Keratinocyte (primary cell): Measurements from ENCODE around the gene P4HA3. TPM values are rescaled to one million over a fixed set of nuclear protein-coding genes. Genes with fewer than 3 reads are reported as not detected.

Experiments used
- DNase-seq: peaks from one replicate; pipeline ENCODE4 v3.0.0-alpha.2; 2011; ENCODE audit warnings: low read depth, missing footprints, low spot score
- FAIRE-seq: peaks from 2 replicates; lab custom pipeline; 2011; peaks lifted over from hg19 to GRCh38; lab: Jason Lieb, UNC
- H2AFZ ChIP-seq: 2 replicates; pipeline ENCODE4 v1.6.0; 2012; ENCODE audit warnings: low read length, control low read depth, inconsistent platforms; ENCODE audit not compliant: control insufficient read depth
- H3K27ac ChIP-seq: 2 replicates; pipeline ENCODE4 v1.5.1; 2011; ENCODE audit warnings: low read length; ENCODE audit not compliant: control insufficient read depth, insufficient read depth
- H3K27me3 ChIP-seq: 3 replicates; pipeline ENCODE4 v1.6.0; 2011; ENCODE audit warnings: low read length; ENCODE audit not compliant: control insufficient read depth, insufficient read depth; ENCODE audit errors: extremely low read depth
- H3K36me3 ChIP-seq, 2 experiments: 2 replicates in 1 of 2; 3 replicates in 1 of 2; pipeline ENCODE4 v1.5.1; 2011; ENCODE audit warnings: low read length in 2 of 2, mild to moderate bottlenecking in 1 of 2; ENCODE audit not compliant: control insufficient read depth in 2 of 2, insufficient read depth in 2 of 2; ENCODE audit errors: extremely low read depth in 1 of 2
- H3K4me1 ChIP-seq: 3 replicates; pipeline ENCODE4 v1.5.1; 2011; ENCODE audit warnings: low read length; ENCODE audit not compliant: control insufficient read depth, insufficient read depth; ENCODE audit errors: extremely low read depth
- H3K4me2 ChIP-seq: 3 replicates; pipeline ENCODE4 v1.6.0; 2011; ENCODE audit warnings: low read depth, low read length; ENCODE audit not compliant: control insufficient read depth, insufficient read depth; ENCODE audit errors: extremely low read depth
- H3K4me3 ChIP-seq, 3 experiments: fragments of 200-600 bp in 1 of 3; sonication (generic) in 1 of 3; 2 replicates in 2 of 3; 3 replicates in 1 of 3; pipeline ENCODE4 v1.5.1; 2011 to 2016; ENCODE audit warnings: low read length in 3 of 3, mild to moderate bottlenecking in 3 of 3, control low read depth in 2 of 3, inconsistent platforms in 1 of 3, low read depth in 1 of 3, mixed read lengths in 1 of 3, mixed run types in 1 of 3, moderate library complexity in 1 of 3; ENCODE audit not compliant: control insufficient read depth in 2 of 3, insufficient read depth in 2 of 3; ENCODE audit errors: extremely low read depth in 1 of 3
- H3K79me2 ChIP-seq: 2 replicates; pipeline ENCODE4 v1.6.0; 2012; ENCODE audit warnings: low read length; ENCODE audit not compliant: control insufficient read depth, insufficient read depth
- H3K9ac ChIP-seq: 3 replicates; pipeline ENCODE4 v1.6.0; 2011; ENCODE audit warnings: low read length; ENCODE audit not compliant: control insufficient read depth, insufficient read depth; ENCODE audit errors: extremely low read depth
- H3K9me1 ChIP-seq: 3 replicates; pipeline ENCODE4 v1.6.0; 2011; ENCODE audit warnings: low read length; ENCODE audit not compliant: control insufficient read depth, insufficient read depth; ENCODE audit errors: extremely low read depth
- H3K9me3 ChIP-seq: 2 replicates; pipeline ENCODE4 v1.5.1; 2012; ENCODE audit warnings: low read depth, low read length; ENCODE audit not compliant: control insufficient read depth
- H4K20me1 ChIP-seq: 3 replicates; pipeline ENCODE4 v1.6.0; 2011; ENCODE audit warnings: low read length; ENCODE audit not compliant: control insufficient read depth, insufficient read depth; ENCODE audit errors: extremely low read depth
- EZH2 ChIP-seq: IDR thresholded peaks from one replicate; pipeline ENCODE4 v1.6.1; 2012; ENCODE audit warnings: inconsistent platforms, mild to moderate bottlenecking, low read length, moderate library complexity
- dilution Hi-C: fragments of 300-500 bp; cut with MboI; formaldehyde crosslinking; loops from one replicate; pipeline ENCODE4 v1.7.0; 2020; ENCODE audit warnings: low sequenced_read_pairs; ENCODE audit not compliant: extremely low pct_ligation_motif_present
- polyA plus RNA-seq, 5 experiments: library from polyadenylated mRNA; depleted of rRNA in 3 of 5; stranded (reverse) in 3 of 5; stranded (forward) in 1 of 5; unstranded in 1 of 5; fragments of >200 nt; gene quantifications; 1 replicate in 1 of 5; 2 replicates in 3 of 5; 3 replicates in 1 of 5; pipeline versions ENCODE4 v1.2.1 to v1.2.3, GENCODE V29; 2011 to 2012; ENCODE audit warnings: missing spikeins in 2 of 5, low read depth in 1 of 5, low replicate concordance in 1 of 5
- TF ChIP-seq, protein P1 (sequence below), 3 experiments: IDR thresholded peaks in 1 of 3; conservative IDR thresholded peaks in 1 of 3; optimal IDR thresholded peaks in 1 of 3; 2 replicates in 2 of 3; 3 replicates in 1 of 3; pipeline versions ENCODE3 to v1.5.1; 2011; ENCODE audit warnings: low read length in 3 of 3, mild to moderate bottlenecking in 3 of 3, moderate library complexity in 2 of 3, control low read depth in 1 of 3, inconsistent platforms in 1 of 3; ENCODE audit not compliant: insufficient read depth in 2 of 3; ENCODE audit errors: extremely low read depth in 1 of 3

P4HA3 gene
- polyA plus RNA-seq, 1 donor (not counting 4 experiments of a cell fraction or from before 2014, with no cell fraction given): 0.14 TPM

- no peak overlapping the region for H3K9ac ChIP-seq
- dilution Hi-C loops: no loop called here
- no peak for FAIRE-seq
- H3K4me1 ChIP-seq: peaks cover 10% of the 10 kb centered on the region
- H4K20me1 ChIP-seq: no peaks in the 10 kb centered on the region
- H3K9me1 ChIP-seq: no peaks in the 10 kb centered on the region
- no peaks in the 10 kb centered on the region for H3K36me3 ChIP-seq
- no peaks in the 10 kb centered on the region for H3K27me3 ChIP-seq
- no peak overlapping the region for H2AFZ ChIP-seq
- H3K4me3 ChIP-seq: no peak overlapping the region
- no peaks in the 10 kb centered on the region for H3K9me3 ChIP-seq
- H3K27ac ChIP-seq: no peak overlapping the region
- H3K4me2 ChIP-seq: no peak overlapping the region
- TF ChIP-seq, protein P1, sequence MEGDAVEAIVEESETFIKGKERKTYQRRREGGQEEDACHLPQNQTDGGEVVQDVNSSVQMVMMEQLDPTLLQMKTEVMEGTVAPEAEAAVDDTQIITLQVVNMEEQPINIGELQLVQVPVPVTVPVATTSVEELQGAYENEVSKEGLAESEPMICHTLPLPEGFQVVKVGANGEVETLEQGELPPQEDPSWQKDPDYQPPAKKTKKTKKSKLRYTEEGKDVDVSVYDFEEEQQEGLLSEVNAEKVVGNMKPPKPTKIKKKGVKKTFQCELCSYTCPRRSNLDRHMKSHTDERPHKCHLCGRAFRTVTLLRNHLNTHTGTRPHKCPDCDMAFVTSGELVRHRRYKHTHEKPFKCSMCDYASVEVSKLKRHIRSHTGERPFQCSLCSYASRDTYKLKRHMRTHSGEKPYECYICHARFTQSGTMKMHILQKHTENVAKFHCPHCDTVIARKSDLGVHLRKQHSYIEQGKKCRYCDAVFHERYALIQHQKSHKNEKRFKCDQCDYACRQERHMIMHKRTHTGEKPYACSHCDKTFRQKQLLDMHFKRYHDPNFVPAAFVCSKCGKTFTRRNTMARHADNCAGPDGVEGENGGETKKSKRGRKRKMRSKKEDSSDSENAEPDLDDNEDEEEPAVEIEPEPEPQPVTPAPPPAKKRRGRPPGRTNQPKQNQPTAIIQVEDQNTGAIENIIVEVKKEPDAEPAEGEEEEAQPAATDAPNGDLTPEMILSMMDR (optimal IDR thresholded peaks at IDR 0.05 in 1 of 3, IDR thresholded peaks at IDR 0.05 in 1 of 3, conservative IDR thresholded peaks at IDR 0.05 in 1 of 3; ENCODE audit: extremely low read depth in 1 of 3, insufficient read depth in 2 of 3, low read length in 3 of 3): no peak
- TF ChIP-seq EZH2: no peak
- H3K79me2 ChIP-seq: no peaks in the 10 kb centered on the region
- no peak for DNase-seq
Measured at GRCh38 chr11:74282914-74283371, 28.5 kb downstream of the P4HA3 start.

GRCh38 chr11:74282421-74282820, 29.0 kb downstream of the P4HA3 start:
- no peak for DNase-seq
- dilution Hi-C loops: no loop called here
- Histone ChIP-seq H3K79me2 (no peaks in the 10 kb centered on the region), H3K36me3 (no peaks in the 10 kb centered on the region), H3K4me2 (no peak overlapping the region), H3K9me1 (no peaks in the 10 kb centered on the region), H3K27ac (no peak overlapping the region), H4K20me1 (no peaks in the 10 kb centered on the region), H3K4me3 (no peak overlapping the region), H3K4me1 (peaks cover 9% of the 10 kb centered on the region), H3K27me3 (no peaks in the 10 kb centered on the region), H3K9ac (no peak overlapping the region), H2AFZ (no peak overlapping the region), H3K9me3 (no peaks in the 10 kb centered on the region)
- no peak for FAIRE-seq
- TF ChIP-seq, protein P1 (optimal IDR thresholded peaks at IDR 0.05 in 1 of 3, IDR thresholded peaks at IDR 0.05 in 1 of 3, conservative IDR thresholded peaks at IDR 0.05 in 1 of 3; ENCODE audit: extremely low read depth in 1 of 3, insufficient read depth in 2 of 3, low read length in 3 of 3): no peak
- no peak for TF ChIP-seq EZH2
